ENCODE results near the gene ABR.
"Not testable (repeated sequence)": the region's sequence is repeated elsewhere in the genome, so short reads cannot be mapped to it uniquely, and the experiment has no call there.

ABR gene

DNA sequence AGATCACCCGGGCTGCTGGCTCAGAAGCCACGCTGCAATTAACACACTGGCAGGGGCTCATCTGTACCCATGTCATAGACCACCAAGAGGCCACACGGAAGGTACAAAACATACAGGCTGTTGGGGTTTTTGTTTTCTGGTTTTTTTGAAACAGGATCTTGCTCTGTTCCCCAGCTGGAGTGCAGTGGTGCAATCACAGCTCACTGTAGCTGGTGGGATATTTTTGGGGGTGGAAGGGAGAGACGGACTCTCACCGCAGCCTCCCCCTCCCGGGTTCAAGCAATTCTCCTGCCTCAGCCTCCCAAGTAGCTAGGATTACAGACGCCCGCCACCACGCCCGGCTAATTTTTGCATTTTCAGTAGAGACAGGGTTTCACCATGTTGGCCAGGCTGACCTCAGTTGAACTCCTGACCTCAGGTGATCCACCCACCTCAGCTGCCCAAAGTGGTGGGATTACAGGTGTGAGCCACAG lies 19.5 kb upstream of the ABR start:
- DNase-seq, result not testable (repeated sequence)

DNA sequence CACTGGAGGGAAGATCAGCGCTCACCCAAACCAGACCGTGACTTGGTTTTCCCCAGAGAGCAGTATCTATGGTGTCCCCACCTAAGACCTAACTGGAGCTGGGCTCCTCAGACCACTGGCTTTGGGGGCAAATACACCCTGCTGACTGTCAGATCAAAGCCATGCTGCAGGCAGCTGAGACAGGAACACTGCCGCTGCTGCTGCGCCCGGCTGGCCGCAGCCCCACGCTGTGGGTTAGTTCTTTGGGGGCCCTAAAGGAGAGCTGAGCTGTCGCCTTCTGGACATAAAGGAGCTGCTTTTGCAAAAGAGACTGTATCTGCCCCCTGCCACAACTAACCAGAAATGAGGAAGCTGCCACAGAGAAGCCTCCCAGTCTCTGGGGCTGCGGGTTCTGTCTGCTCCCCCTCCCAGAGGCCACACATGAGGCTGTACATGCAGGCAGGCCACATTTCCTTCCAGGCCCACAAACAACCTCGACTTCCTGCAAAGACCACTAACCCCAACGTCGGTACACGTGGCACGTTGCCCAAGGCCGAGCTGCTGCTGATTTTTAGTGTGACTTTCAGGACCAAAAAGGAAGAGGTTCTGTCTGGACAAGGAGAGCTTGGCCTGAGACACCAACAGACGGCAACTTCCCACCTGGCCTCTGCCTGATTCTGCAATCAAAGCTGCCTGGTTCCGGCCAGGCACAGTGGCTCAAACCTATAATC lies 18.2 kb upstream of the ABR start:
- peak; percentile 76 to 81 for DNase-seq

DNA sequence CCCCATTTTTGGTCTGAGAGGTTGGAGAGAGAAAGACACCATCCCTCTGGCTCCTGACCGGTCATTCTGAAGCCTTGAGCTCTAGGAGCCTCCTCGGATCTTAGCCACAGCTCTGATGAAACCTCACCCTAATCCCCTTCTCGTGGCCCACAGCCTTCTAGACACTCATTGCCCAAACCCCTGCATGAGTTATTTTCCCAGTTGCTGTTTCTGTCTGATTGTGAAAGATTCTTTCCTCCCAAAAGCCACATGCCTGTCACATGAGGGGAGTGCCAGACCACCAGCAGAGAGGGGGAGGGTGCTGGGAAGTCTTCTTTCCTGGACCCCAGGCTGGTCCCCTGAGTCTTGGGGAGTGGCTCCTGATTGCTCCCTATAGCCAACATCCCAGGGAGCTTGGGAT lies 17.6 kb upstream of the ABR start:
- no peak for DNase-seq

DNA sequence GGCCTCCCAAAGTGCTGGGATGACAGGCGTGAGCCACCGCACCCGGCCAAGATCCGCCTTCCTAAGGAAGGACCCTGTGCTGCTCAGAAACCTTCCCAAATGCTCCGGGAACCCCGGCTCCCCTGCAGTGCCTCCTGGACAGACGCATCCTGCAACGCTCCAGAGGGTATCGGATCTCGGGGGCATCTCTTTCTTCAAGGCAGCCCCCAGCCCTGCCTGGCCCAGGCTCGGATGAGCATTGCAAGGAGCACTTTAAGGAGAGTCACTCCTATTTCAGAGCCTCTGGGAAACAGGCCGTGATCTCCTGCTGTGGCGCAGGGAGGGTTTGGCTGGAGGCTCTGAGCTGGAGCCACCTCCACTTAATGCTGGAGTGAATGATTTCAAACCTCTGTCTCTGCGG lies 17.2 kb upstream of the ABR start:
- DNase-seq, result no peak

DNA sequence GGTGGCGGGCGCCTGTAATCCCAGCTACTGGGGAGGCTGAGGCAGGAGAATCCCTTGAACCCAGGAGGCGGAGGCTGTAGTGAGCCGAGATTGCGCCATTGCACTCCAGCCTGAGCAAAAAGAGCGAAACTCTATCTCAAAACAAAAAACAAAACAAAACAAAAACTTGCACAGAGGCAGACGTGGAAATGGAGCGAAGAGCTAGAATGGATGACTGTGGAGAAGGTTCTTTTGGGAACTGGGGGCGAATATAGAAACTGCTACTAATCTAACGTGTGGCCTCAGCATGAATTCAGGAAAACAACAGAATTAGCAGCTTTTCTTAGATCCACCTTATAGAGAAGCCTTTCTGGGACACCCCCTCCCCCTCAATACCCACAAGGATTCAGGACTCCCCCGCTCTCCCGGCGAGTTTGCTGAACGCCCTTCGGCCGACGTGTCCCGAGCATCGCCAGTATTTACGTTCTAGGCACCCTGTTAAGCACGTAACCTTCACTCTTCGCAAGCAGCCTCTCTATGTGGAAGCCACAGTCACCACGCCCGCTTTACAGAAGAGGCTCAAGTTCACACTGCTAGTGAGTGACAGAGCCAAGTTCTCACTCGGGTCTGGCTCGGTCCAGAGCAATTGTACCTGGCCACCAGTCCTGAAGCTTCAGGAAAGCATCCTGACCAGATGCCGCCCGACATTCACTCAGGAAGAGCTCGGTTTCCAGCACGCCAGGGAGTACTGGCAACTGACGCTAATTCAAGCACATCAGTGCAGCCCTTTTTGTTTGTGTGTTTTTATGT lies 13.3 kb upstream of the ABR start:
- DNase-seq, result no peak

DNA sequence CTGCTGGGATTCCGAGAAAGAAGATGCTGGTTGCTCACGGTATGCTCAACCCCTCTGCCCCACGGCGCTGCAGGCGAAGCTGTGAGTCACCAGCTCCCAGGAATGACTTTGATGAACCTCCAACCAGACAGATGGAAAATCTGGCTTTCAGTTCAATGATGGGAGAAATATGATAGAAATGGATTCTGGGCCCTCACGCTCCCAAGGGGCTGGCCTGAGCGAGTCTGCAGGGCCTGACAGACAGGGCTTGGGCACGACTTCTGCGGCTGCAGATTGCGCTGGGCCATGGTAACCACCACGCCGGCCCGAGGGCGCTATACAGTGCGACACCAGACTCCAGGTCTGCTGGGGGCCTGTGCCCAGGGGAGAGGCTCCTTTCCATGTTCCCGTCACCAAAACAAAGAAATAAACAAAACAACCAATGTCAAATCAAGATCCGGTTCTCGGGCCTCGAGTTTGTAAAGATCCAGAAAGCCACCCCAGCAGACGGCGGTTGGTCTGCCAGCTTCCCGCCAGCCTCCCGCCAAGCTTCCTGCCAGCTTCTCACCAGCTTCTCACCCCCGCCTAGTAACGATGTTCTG lies 11.1 kb upstream of the ABR start:
- no peak for DNase-seq

DNA sequence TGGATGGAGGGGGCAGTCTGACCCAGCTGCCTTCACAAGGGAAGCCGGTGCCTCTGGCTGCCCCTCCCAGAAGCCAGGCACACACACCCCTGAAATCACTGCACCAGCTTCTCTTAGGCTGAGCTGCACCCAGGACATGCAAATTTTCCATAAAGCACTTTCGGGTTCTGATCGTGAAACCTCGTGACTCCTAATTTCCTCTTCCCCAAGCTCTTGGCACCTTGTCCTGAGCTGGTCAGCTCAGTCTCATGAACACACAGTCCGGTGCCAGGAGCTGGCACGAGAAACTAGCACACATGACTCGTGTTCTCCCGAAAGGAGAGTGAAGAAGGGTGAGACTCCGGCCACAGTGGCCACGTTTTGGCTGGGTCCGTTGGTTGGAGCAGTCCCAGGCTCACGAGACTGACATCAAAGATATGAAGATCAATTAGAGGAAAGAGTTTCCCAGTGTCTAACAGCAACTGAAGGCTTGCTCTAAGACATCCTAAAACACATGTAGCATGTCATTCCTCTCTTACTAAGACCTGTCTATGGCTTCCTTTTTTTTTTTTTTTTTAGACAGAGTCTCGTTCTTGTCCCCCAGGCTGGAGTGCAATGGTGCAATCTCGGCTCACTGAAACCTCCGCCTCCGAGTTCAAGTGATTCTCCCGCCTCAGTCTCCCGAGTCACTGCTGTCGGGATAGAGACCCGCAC lies 9.2 kb upstream of the ABR start:
- no peak for DNase-seq

DNA sequence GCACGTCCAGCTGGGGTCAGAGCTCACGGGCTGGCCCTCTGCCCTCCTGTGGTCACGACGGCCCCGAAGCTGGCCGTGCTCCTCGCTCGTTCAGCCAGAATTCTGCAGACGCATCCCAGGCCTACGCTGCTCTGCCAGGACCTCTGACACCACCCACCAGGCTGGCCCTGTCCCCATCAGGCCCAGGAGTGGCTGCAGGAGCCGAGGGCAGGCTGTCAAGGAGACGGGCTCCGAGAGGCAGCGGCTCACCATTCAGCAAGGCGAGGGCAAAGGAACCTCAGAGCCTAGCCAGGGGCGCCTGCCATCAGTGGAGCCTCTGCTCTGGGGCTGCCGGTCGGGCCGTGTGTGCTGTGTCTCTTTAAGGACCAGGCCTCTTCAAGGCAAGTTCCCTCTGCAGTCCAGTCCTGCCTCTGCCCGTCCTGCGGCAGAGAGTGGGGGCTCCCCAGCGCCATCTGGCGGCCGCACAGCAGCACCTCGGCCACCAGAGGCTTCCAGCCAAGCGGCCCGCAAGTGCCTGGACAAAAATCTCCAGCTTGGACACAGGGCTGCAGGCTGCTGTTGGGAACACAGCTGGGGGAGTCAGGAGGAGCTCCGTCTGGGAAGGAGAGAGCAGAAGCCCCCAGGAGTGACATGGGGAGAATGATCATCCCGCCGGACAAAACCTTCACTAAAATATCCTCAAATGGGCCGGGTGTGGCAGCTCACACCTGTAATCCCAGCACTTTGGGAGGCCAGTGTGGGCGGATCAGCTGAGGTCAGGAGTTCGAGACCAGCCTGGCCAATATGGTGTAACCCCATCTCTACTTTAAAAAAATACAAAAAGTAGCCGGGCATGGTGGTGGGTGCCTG lies 7.4 kb upstream of the ABR start:
- DNase-seq, result peak; percentile 78 to 82

DNA sequence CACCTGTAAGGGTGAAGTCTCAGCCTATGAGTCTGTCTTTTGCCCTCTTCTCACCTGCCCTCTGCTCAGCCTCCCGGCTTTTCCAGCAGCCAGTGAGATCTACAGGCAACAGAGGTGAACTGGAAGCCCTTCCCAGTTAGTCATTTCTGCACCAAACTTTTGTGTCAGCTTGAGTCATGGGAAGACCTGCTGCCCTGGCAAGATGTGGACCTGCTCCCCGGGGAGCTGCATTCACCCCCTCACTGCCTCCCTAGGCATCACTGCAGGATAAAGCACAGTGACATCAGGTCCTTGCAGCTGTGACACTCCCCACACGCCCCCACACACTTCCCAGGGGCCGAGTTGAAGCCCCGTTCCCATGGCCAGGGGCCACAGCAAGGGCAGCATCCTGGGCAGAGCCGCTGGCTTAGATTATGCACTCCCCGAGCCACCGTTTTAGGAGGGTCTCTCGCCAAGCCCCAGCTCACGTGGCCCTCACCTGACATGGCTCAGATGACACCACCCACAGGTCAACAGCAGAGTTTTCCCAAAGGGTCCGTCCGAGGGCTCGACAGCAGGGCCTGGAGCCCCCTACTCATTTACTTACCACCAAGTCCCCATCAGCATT lies 6.5 kb upstream of the ABR start:
- no peak for DNase-seq

DNA sequence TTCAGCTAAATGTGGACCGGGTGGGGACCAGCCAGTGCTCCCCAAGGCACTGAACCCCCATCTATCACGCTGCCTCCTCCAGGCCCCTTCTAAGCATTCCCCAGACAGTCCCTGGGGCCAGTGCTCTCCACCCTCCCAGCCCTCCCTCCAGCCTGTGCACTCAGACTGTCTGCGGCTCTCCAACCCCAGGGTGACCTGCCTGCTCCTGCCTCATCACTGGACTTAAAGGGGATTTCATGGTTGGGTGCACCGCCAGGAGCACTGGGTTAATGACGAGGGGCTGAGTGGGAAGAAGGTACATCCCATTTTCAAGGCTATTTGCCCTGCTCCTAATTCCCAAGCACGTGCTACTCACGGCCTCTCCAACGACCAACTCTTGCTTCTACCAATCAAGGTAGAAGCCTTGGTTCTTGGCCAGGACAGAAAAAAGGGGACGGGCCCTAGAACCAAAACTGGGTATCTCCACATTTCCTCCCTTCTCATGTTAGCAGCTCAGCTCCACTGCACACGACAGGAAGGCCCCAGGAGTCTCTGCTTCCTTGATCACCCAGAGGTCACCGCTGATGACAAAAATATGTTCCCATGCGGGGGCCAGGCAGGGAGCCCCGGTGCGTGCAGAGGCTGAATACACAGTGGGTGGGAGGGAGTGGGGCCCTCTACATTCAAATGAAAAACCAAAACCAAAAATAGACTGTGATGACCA lies 3.5 kb upstream of the ABR start:
- no peak for DNase-seq

DNA sequence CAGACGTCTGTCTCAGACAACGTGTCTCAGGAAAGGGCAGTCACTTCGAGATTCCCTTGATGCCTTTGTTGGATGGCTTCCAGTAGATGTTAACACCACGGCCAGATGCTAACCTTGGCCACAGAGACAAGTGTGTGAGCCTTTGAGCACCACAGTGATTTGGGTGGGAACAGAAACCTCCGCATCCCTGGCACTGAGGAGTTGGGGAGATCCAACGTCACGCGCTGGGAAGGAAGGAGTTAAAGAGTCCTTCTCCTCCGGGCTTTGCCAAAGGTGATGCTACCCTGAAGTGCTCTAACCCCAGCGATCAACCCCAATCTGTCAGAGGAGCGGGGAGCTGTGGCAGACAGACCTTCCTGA lies 3.0 kb upstream of the ABR start:
- no peak for DNase-seq

DNA sequence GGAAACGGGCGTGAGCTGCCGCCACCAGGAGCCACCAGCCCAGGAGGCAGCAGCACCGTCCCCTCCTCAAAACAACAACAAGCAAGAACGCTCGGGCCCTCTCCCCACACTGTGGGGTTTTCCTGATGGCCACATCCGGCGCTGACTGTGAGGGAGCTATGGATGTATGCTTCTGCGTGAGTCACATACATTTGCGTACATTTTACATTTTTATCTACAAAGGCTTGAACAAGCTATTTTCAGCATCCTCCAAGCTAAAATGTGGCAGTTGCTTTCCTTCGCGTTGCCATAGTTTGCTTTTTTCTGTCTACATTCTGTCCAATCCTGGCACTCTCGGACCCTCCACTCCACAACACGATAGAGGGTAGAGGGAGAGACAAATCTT lies 2.0 kb upstream of the ABR start:
- DNase-seq, result no peak

DNA sequence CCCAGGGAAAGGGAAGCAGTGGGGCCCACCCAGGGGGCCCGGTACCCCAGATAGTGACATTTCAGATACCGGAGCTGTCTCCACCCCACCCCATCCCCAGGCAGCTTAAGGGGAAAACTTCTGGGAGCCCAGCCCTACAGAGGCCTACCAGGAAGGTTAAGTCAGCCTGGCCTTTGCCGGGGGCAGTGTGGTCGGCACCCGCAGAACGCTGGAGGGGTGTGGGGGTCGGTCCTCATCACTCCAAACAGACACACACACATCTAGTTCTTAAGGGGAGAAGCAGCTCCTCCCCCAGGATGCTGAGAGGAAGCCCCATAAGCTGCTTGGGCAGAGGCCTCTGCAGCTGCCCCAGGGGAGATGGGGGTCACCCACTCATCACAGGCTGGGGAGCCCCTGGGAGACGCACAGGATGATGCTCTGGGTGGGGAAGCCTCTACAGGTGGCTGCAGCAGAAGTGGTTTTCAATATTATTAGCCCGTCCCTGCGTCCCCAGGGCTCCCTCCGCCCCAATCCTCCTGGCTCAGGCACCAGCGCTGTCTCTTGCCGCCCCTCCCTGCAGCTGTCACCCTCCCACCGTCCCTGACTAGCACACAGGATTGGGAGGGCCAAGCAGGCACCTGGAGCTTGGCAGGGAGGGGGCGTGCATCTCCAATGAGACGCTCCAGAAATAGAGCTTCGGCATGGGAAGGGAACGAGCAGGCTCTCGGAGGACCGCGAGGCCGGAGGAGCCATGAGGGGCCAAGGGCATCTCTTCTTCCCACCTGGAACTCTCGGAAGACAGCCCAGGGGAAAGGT lies 1.4 kb upstream of the ABR start:
- peak in 1 of 2 donors; percentile 71 for DNase-seq

DNA sequence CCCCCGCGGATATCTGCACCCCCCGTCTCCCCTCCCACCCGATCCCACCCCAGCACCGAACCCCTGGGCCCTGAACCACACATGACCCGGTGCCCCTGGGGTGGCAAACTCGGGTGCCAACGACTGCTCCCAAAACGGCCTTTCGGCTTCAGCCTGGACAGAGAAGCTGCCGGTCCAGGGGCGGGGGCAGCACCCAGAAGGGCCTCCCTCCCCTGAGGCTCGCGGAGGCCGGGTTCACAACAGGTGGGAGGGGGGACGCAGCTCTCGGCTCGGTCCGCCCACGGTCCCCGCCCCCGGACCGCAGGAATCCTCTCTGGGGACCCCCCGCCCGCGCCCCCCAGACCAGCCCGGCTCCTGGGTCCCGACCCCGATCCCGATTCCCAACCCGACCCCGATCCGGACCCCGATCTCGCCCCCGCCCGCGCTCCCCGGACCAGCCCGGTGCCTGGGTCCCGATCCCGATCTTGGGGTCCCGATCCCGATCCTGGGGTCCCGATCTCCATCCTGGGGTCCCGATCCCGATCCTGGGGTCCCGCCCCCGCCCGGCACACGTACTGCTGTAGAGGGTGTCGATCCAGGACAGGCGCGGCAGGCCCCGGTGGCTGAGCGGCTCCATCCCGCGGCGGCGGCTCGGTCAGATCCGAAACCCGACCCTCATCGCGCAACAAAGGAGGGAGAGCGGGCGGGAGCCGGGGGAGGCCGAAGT lies 516 bp downstream of the ABR start:
- DNase-seq, result no peak

DNA sequence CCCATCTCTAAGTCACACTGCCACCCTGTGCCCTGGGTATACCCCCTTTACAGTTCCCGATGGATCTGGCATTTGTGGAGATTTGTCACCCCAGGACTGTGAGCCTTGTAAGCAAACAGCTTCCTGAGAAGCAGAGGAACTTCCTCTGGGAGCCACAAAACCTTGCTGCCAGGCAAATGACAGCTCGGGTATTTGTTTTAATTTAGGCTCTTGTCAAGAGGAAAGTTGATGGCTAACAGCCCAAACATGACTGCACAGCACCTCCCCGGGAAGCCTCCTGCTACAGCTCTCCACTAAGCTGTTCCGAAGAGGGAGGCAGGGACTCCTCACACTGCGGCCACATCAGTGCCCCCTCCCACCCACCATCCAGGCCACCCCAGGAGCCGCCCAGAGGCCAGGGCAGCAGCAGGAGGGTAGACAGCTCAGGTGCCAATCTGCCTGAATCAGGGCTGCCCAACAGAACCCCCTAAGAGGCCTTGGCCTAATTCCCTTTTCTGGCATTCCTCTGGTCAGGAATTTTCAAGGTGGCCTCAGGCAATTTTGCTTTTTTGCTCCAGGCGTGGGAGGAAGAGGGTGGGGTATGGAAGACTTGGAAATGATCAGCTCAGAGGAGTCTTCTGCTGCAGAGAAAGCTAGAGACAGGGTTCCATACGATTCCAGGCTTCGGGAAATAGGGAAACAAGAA lies 2.6 kb downstream of the ABR start:
- DNase-seq, result no peak

DNA sequence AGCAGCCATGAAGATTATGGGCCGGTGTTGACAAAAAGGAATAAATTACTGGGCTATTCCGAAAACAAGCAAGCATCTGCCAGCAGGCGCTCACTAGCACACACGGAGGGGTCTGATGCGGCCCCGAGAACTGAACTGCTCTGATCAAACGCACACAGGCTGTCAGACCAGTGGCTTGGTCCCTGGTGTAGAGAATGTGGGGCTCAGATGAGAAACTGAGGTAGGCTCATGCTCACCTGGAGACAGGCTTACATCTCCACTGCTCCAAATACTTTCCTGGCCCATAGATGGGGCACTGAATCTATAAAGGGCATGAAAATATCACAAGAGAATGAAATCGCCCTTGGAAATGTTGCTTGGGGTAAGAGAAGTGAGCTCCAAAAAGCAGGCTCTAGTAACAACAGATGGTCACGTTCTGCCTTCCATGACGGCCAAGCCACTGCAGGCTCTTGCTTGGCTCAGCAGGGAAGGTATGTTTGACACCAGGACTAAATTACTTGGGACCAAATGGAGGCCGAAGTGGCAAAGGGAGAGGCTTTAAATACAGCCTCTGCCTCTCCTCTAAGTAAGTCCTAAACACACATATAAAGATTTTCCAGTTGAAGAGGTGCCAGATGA lies 5.4 kb downstream of the ABR start:
- DNase-seq, result no peak

DNA sequence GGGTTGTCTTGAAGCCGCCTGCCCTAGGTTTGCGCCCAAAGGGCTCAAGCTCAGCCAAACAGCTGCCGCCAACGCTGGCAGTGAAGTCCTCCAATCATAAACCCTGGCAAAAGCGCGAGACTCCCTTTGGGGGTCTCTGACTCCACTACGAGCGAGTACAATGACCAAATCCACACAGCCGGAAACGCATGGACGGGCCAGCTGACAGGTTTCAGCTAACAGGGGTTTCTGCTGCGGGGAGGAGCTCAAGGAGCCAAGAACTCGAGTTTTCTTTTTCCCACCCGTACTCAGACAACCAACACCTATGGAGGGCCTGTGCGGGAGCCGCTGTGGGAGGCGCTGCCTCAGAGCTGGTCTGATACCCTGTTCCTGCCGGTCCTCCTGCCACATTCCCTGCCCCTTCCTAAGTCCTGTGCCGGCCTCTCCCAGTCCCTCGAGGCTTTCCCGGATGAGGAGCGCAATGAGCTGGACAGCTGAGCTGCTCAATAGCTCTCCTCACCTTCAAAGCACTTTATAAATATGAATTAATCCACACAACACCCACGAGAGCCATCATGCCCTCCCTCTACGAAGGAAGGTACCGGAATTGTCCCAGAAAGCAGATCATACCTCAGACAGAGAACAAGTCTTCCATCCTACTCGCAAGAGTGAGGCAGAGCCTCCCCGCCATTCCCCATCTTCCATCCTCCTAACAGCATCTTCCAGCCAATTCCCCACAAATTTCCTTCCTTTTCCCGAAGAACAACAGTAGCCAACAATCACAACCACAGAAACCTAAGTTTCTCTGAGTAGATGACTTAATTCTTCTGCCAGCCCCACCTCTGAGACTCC lies 6.1 kb downstream of the ABR start:
- DNase-seq, result no peak

DNA sequence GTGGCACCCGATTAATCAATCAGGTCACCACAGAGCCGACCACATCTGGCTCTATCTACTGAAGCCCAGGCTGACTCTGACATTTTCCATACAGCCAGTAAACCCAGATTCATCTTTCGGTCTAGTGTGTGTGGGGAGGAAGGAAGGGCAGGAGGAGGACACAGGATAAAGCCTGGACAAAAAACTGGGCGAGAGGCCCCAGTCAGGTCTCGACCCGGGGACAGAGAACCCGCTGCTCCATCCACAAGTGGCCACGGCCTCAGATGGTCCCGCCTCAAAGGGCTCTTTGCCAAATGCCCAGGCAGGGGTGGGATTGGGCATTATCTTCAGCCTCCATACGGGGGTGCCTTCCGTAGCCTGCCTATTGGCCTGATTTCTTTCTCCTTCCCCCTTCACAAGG lies 7.8 kb downstream of the ABR start:
- no peak for DNase-seq

All from CD4-positive, alpha-beta T cell treated with Interferon alpha-2 for 1 hour (primary cell).